SU-DHL-6 (cell line): Measurements from ENCODE around the gene ERC1.

Experiments
- H2AFZ ChIP-seq: fragments of 200-600 bp; sonication (generic); 2 replicates; pipeline ENCODE4 v1.6.1; 2014; ENCODE audit warnings: low read depth, mild to moderate bottlenecking, moderate library complexity, mixed read lengths, antibody characterized with exemption, low read length; ENCODE audit not compliant: severe bottlenecking
- H3F3A ChIP-seq: fragments of 200-600 bp; shearing (Covaris generic); 2 replicates; pipeline ENCODE4 v1.6.0; 2016; ENCODE audit warnings: antibody characterized with exemption, mild to moderate bottlenecking; ENCODE audit not compliant: insufficient read depth
- H3K27ac ChIP-seq: fragments of 200-600 bp; sonication (generic); 2 replicates; pipeline ENCODE4 v1.5.1; 2016; ENCODE audit warnings: low read depth, mild to moderate bottlenecking, low read length, moderate library complexity, mixed read lengths
- H3K27me3 ChIP-seq: fragments of 200-600 bp; sonication (generic), shearing (Covaris generic); 2 replicates; pipeline ENCODE4 v1.6.0; 2014; ENCODE audit warnings: mild to moderate bottlenecking, low read length
- H3K36me3 ChIP-seq: fragments of 200-600 bp; sonication (generic); 2 replicates; pipeline ENCODE4 v1.6.1; 2014; ENCODE audit warnings: mild to moderate bottlenecking, low read length, mixed read lengths
- H3K4me2 ChIP-seq: fragments of 300-600, 200-600 bp; shearing (Covaris generic), sonication (generic); 2 replicates; pipeline ENCODE4 v1.6.0; 2014; ENCODE audit warnings: low read length, low read depth, mild to moderate bottlenecking; ENCODE audit not compliant: poor library complexity, severe bottlenecking
- H3K4me3 ChIP-seq: fragments of 200-600 bp; sonication (generic); 2 replicates; pipeline ENCODE4 v1.5.1; 2014; ENCODE audit warnings: antibody characterized with exemption, low read length, mild to moderate bottlenecking, mixed read lengths; ENCODE audit not compliant: insufficient read depth, poor library complexity, severe bottlenecking
- H3K79me2 ChIP-seq: fragments of 200-600 bp; sonication (generic); 2 replicates; pipeline ENCODE4 v1.6.1; 2014; ENCODE audit warnings: mild to moderate bottlenecking, low read length, moderate library complexity; ENCODE audit not compliant: insufficient read depth
- H3K9ac ChIP-seq: fragments of 200-600 bp; sonication (generic); 2 replicates; pipeline ENCODE4 v1.7.0; 2014; ENCODE audit warnings: mild to moderate bottlenecking, low read length
- H3K9me2 ChIP-seq: fragments of 200-600 bp; sonication (generic); replicated peaks from 2 replicates; pipeline ENCODE4 v1.6.1; 2014; ENCODE audit warnings: low read length; ENCODE audit not compliant: insufficient read depth
- H3K9me3 ChIP-seq: fragments of 200-600 bp; sonication (generic); 2 replicates; pipeline ENCODE4 v1.6.1; 2014; ENCODE audit warnings: low read length, mixed read lengths; ENCODE audit not compliant: insufficient read depth
- H4K20me1 ChIP-seq: fragments of 200-600 bp; sonication (generic); 2 replicates; pipeline ENCODE4 v1.6.1; 2014; ENCODE audit warnings: low read depth, mild to moderate bottlenecking, antibody characterized with exemption, low read length, moderate library complexity, mixed read lengths
- CTCF ChIP-seq: fragments of 200-600 bp; sonication (generic); IDR thresholded peaks from one replicate; pipeline ENCODE4 v1.5.1; 2017; ENCODE audit warnings: antibody characterized with exemption, mild to moderate bottlenecking, low read length, moderate library complexity; ENCODE audit not compliant: insufficient read depth, poor library complexity, severe bottlenecking
- EZH2phosphoT487 ChIP-seq: fragments of 200-600 bp; sonication (generic), shearing (Covaris generic); conservative IDR thresholded peaks from 2 replicates; pipeline ENCODE4 v1.6.1; 2018; ENCODE audit warnings: mild to moderate bottlenecking, antibody characterized with exemption, low read length, moderate library complexity, mixed read lengths

ERC1 gene

GRCh38 chr12:1466481-1467154, 475.6 kb downstream of the ERC1 start:
- Histone ChIP-seq H3K4me3 (no peak overlapping the region), H2AFZ (no peak overlapping the region), H3K27me3 (no peaks in the 10 kb centered on the region), H3K4me2 (no peak overlapping the region), H3F3A (no peaks in the 10 kb centered on the region), H3K9me3 (no peaks in the 10 kb centered on the region), H3K9me2 (no peaks in the 10 kb centered on the region), H3K9ac (no peak overlapping the region), H3K27ac (no peak overlapping the region), H4K20me1 (no peaks in the 10 kb centered on the region), H3K79me2 (no peaks in the 10 kb centered on the region), H3K36me3 (no peaks in the 10 kb centered on the region)
- TF ChIP-seq EZH2phosphoT487 (no peak), CTCF (no peak)

DNA sequence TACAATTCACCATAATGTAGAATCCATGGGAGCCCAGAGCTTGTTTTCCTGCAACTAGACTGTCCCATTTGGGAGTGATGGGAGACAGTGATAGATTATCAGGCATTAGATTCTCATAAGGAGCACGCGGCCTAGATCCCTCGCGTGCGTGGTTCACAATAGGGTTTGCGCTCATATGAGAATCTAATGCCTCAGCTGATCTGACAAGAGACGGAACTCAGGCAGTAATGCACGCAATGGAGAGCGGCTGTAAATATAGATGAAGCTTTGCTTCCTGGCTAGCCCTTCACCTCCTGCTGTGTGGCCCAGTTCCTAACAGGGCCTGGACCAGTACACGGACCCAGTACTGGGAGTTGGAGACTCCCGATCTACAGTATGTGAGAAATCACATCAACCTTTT, 476.7 kb downstream of the ERC1 start:
- TF ChIP-seq EZH2phosphoT487: no peak
- TF ChIP-seq CTCF: no peak
- Histone ChIP-seq H3K36me3 (no peaks in the 10 kb centered on the region), H3K27ac (no peak overlapping the region), H3K4me3 (no peak overlapping the region), H3K9me3 (no peaks in the 10 kb centered on the region), H3K4me2 (no peak overlapping the region), H3K9ac (no peak overlapping the region), H2AFZ (no peak overlapping the region), H3K79me2 (no peaks in the 10 kb centered on the region), H4K20me1 (no peaks in the 10 kb centered on the region), H3K9me2 (no peaks in the 10 kb centered on the region), H3K27me3 (no peaks in the 10 kb centered on the region), H3F3A (no peaks in the 10 kb centered on the region)

DNA sequence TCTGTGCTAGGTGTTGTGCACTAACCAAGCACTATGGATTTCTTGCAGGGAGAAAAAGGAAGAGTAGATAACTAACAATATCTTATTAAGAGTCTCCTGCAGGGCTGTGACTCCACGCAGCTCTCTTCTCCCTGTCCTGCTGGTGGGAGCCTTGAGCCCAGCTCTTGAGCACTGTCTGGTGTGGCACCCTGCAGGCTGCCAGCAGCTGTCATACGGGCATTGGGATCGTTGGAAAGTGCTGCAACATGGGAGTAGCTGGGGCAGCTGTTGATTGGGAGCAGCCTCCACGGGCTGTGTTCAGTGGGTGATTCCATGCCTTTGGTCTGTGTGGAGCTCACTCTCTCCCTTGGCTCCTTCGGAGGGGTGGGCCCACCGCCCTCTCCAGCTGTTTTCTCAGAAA, 478.0 kb downstream of the ERC1 start:
- no peaks in the 10 kb centered on the region for H3K79me2 ChIP-seq
- H3K36me3 ChIP-seq: no peaks in the 10 kb centered on the region
- no peaks in the 10 kb centered on the region for H4K20me1 ChIP-seq
- no peak for TF ChIP-seq CTCF
- TF ChIP-seq EZH2phosphoT487: no peak
- H3K9me3 ChIP-seq: no peaks in the 10 kb centered on the region
- H3K9me2 ChIP-seq: no peaks in the 10 kb centered on the region
- no peak overlapping the region for H2AFZ ChIP-seq
- H3K9ac ChIP-seq: no peak overlapping the region
- H3K27ac ChIP-seq: no peak overlapping the region
- H3K4me3 ChIP-seq: no peak overlapping the region
- no peak overlapping the region for H3K4me2 ChIP-seq
- no peaks in the 10 kb centered on the region for H3F3A ChIP-seq
- H3K27me3 ChIP-seq: no peaks in the 10 kb centered on the region
